Left renal cortex interstitium (tissue), 4 donors: ENCODE data around the gene ARHGAP24. TPM values are rescaled to one million over a fixed set of nuclear protein-coding genes. Genes with fewer than 3 reads are reported as not detected.

Experiments
- DNase-seq, 4 donors: peaks; one replicate each; pipeline ENCODE4 v3.0.0-alpha.2; 2013; ENCODE audit warnings: low read depth in 4 of 4, low spot score in 2 of 4, missing footprints in 1 of 4
- polyA plus RNA-seq, 4 donors: library from polyadenylated mRNA; unstranded; fragments of 120-200 nt; gene quantifications; one replicate each; pipeline ENCODE4 v1.2.1, GENCODE V29; 2013; ENCODE audit not compliant: insufficient read length in 4 of 4

ARHGAP24 gene
- polyA plus RNA-seq, 4 donors, result 101 to 133 (median 109) TPM

DNA sequence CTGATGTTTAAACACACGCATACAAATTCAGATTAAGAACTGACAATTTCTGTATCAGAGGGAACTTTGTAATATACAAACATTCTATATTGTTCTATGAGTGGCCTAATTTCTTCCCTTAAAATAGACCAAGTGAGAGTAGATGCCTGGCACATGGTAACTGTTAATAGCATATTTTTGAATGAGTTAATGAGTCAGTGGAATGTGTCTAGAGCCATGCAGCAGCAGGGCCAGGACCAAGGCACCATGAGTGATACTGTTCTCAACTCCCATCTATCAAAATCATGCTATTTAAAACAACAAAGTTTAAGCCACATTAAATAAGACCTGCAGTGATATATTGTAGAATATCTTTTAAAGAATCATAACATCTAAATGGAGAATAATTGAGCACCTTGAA lies 98.3 kb downstream of the ARHGAP24 start:
- no peak for DNase-seq

DNA sequence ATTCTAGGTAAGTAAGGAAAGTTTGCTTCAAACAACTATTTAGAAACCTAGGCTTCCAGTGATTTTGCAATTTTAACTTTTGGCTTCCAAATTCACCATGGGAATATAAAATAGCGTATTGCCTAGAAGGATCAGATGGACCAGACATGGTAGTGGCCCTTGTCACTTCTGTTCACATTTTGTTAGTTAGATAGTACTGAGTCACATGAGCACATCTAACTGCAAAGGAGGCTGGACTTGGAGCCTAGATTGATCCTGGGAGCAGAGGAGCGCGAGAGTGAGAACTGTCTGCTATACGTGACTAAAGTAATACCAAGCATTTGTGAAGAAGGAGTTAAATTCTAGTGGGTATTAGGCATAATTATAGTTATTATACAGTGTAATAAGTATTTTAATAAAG lies 102.4 kb downstream of the ARHGAP24 start:
- DNase-seq, result no peak

DNA sequence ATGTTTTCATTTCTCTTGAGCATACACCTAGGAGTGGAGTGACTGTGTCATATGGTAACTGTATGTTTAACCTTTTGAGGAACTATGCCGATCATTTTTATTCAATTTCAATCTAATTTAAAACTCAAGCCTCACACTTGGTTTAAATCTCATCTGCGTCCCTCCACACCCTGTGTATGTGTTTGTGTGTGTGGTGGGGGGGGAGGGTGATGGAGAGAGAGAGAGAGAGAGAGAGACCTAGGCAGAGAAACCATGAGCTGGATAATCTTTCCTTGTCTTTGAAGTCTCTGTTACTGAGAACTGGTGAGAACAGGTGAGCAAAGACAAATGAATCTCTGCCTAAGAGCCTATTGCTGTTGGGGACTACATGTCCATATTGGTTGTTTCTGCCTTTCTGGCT lies 105.0 kb downstream of the ARHGAP24 start:
- no peak for DNase-seq

DNA sequence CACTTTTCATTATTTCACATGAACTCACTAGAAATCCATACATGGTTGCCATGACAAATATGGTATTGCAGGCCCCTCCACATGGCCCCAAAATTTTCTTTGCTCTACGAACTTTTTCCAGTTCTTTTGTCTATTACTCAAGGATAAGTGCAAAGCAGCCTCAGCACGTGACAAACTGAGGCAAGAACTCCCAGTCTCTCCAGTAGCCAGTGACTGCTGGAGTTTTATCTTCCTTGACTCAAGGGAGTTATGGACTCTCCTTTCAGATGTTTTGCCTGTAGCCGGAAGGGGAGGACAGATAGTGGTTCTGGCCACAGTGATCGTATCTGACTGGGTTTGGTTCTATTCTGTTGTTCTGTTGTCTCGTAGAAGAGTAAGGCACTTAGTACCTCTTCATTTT lies 105.5 kb downstream of the ARHGAP24 start:
- no peak for DNase-seq

DNA sequence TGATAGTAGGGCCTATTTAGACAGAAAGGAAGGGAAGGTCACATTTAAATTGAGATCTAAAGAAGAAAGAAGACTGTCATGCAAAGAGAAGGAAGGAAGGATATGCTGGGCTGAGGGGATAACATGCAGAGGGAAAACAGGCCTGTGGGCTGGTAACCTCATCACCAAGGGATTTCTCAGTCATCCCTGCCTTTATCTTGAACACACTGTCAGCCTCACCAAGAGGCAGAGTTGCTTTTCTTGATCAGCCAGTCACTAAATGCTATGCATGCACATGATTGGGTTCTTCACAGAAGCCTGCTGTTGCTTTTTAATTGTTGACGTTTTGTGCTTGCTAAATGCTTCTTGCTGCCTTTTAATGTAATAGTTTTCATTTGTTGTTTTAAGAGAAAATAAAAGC lies 113.0 kb downstream of the ARHGAP24 start:
- no peak for DNase-seq

DNA sequence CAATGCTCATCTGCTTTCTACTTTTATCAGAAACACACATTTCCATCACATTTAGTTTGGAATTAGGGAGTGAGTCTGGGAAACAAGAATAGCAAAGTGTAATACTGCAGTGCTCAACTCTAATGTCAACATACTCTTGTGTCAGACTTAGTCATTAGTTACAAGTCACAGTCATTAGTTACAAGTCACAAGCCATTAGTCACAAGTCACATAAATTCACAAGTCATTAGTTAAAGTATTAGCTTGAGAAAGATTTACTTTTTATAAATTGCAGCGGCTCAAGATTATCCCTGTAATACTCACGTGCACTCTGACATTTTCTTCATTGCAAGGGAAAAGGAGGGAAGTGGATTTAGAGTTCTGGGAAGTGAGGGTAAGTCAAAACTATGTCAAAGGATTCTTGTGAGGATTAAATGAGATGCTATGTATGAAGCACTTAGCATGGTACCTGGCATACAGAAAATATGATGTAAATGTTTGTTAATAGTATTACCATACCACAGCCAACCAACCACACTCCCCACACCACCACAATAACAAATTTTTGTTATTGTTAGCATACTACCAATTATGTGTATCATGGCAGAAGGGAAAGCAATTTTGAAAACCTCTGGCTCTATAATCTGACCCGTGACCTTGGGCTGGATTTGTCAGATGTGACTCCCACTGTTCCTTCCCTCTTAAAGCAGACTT lies 116.6 kb downstream of the ARHGAP24 start:
- no peak for DNase-seq

DNA sequence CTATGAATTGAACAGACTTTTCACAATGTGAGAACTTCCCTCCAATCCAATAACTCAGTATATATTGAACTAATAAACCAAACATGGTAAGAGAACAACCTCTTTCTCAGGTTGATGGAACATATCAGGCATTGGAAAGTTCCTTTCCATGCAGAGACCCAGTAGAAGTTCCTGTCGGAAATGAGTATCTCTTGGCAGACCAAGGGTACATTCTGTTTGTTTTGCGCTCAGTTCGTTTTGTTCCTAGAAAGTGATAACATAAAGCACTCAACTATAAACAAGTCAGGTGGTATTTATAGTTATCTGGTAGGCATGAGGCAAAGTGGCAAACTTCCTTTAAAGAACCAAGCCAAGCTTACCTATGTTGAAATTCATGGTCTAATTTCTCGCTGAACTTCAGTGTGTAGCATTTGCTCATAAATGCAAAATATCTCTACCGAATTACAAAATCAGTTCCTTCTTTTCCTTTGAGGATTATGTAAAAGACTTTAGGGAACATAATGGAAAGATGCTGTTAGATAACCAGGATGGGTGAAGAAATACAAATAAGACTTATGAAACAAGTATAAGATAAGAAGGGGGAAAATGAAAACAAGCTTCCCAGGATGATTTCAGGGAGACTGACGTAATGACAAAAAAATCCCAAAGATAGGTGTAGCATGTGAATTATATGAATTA lies 120.3 kb downstream of the ARHGAP24 start:
- no peak for DNase-seq

DNA sequence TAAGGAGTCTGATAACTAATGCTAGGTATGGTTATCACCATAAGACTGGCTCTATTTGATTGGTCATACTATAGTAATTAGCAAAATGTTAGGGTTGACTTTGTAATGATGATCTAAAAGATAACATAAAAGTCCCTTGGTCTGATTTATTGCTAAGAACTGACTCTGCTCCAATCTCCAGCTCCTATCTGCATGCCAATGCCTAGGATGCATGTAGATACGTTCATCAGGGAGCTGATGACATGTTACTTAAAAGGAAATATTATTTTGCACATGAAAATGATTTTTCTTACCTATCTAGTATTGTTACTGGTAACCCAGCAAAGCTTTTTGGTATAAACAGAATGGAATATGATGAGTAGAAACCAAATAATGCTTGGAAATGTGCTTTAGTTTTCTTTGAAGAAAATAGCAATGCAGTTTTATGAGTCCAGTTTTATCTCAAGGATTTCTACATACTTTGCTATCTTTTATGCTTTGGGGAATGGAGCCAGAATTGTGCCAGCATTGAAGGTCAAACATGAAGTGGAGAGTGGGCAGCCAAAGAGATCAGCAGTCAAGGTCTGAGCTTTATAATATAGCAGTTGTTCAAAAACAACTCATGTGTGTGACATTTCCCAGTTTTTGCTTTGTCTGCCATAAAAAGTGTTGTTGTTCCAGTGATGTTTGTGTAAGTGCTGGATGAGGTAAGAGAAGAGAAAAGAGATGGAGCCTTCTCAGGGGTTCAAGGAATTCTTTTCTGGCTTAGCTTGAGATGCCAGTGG lies 121.0 kb downstream of the ARHGAP24 start:
- DNase-seq, result no peak

DNA sequence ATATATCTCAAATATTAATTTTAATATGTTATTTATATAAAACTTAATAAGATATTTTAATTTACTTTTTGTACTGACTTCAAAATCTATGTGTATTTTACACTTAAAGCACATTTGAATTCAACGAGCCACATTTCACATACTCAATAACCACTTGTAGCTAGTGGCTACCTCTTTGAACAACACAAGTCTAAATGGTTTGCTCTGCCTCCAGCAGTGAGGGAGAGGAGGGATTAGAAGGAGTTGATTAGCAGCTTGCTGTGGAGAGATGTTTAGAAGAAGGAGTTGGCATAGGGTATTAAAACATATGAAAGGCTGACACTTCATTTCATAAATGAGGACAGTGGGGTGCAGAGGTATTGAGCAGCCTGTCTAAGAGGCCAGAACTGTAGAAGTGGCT lies 124.0 kb downstream of the ARHGAP24 start:
- no peak for DNase-seq

DNA sequence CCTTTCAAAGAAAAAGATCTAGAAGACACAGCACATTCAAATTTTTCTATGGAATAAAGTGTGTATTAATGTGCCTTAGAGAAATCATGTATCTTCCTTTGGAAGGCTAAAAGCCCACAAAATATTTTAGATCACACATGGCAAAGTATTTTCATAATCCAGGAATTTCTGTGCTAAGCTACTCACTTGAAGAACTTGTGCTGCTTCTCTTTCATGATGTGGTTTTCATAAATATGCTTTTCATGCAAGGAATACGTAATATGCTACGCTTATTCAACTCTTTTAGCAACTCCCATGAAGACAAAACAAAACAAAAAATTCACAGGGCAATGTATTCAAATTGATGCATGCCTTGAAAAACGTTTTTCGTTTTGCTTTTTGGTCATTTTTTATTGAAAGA lies 125.6 kb downstream of the ARHGAP24 start:
- no peak for DNase-seq

DNA sequence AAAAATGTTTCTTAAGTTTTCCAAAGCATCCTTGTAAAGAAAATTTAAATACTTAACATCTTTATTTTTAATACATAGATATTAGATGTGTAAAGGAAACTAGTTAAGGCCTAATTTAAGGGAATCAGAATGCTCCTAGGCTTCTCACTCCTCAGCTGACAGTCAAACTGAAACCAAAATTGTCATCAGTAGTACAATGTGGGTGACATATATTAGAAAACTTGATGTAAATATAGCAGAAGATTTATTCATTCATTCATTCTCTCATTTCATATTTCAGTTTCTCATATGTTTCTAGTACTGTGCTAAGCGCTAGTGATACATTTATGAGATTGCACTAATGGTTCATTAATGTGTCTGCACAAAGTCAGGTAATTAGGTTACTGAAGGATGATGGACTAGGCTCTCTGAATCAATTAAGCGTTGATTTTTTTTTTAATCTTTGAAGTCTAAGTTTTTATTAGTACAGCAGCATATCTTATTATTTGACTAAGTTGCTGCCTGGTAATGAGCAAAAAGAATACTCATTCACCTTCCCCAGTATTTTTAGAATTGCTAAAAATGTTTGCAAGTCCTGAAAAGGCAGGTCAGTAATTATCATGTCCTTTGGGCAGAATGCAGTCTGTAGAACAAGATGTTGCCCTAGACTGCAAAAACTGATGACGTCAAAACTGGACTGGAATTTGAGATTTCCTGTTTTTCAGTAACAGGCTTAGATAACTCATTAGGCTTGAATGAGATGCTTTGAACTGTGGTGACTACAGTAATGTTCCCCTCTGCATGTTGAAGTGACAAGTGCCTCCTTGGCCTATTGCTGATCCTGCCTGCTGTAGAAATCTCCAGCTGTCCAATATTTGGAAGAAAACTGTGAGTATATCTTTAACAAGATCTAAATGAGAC lies 128.7 kb downstream of the ARHGAP24 start:
- DNase-seq, result no peak

DNA sequence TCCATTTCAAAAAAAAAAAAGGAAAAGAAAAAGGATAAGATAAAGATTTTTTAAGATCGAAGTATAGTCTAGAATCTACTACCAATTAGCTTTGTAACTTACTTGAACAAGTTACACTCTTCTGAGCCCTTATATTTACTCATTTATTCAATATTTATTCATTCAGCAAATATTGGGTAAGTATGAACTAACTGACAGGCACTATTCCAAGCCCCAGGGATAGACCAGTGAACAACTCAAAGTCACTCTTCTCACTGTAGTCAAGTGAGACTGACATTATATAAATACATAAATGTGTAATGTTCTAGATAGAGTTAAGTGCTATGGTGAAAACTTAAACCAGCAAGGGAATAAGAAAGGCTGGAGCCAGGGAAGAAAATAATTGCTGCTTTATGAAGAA lies 131.6 kb downstream of the ARHGAP24 start:
- DNase-seq, result no peak

DNA sequence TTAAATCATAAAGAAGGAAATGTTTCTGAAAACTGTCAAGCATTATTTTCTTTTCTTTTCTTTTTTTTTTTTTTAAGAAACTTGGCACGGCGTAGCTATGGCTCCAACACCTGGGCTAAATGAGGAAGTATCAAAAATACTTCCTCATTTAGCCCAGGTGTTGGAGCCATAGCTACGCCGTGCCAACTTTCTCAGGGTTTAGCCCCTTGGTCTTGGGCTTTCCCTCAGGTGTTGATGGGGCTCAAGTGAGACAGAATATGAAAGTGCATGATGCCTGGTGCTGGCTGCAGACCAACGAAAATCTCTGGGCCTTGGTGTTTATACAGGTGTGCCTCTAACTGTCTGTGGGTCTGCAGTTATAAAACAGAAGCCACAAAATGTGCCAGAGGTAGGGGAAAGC lies 132.7 kb downstream of the ARHGAP24 start:
- no peak for DNase-seq

DNA sequence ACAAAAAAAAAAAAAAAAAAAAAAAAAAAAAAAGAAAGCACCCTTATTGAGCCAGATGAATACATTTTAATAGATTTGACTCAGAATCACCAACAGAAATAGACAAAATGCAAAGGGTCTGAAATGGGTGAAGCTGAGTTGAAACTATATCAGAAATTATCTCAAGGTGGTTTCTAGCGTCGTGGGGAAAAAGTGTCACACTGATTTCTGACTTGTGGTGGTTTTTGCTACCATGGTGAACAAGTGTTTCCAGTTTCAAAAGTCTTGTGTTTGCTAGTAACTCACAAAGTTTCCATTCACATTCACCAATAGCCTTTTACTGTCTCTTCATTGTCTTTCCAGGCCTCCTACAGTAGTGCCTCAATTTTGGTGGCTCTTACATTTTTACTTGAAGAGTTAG lies 135.5 kb downstream of the ARHGAP24 start:
- no peak for DNase-seq

DNA sequence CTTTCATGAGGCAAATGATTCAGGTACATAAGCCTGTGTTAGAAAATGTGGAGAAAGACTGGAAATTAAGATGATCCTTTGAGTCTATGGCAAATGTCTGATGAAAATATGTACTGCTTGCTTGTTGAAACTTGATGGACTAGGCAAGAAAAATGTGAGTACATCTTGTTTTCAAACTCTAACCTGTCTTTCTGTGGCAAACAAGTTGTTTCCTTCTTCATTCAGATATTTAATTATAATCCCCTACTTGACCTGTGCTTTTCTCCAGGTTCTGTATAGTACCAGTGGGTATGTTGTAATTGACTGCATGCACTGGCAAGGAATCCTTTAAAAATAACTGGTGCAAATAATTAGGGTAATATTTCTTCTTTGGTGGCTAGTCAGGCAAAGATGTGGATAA lies 136.7 kb downstream of the ARHGAP24 start:
- DNase-seq, result no peak

DNA sequence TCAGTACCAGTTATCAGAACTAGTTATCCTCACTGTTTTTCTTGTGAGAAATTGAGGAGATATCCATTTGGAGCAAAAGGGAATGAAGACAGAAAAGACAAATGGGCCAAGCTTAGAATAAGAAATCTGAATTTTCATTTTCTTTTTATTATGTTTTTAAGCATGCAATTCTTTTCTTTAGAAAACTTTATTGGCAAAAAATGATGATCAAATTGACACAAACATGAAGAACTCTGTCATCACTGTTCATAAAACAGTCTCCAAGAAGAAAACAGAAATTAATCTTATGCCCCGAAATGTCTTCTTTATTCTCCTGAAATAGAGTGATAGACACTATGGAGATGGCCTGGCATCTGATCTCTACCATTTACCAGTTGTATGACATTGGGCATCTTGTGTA lies 139.0 kb downstream of the ARHGAP24 start:
- DNase-seq, result no peak

DNA sequence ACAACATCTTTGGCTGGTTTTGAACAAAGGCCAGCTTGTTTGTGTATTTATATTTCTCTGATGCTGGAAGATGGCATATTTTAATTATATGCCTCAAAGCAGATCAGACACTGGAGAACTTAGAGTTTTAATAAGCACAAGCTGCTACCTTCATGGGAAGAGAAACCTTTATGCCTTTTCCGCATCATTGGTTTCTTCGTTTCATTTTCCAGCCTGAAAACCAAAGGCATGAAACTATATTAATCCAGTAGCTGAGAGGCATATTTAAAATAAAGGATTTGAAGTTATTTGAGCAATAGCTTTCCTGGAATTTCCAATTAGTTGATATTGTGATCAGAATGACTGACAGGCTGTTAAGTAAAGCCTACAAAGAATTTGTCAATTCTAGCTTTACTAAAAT lies 141.0 kb downstream of the ARHGAP24 start:
- DNase-seq, result no peak

DNA sequence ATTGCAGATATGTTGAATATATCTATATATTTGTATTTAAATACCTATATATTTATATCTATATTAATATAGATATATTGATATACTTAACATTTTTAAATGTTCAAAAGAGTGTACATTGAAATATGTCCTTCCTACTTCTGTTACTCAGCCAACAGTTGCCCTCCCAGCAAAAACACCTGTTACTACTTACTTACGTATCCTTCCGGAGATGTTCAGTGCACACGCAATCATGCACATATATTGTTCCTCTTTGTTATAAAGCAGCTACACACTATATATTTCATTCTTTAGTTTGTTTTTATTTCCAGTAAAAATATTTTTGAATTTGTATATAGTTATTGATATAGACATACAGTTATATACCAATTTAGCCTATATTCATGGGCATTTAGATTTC lies 142.3 kb downstream of the ARHGAP24 start:
- DNase-seq, result no peak

DNA sequence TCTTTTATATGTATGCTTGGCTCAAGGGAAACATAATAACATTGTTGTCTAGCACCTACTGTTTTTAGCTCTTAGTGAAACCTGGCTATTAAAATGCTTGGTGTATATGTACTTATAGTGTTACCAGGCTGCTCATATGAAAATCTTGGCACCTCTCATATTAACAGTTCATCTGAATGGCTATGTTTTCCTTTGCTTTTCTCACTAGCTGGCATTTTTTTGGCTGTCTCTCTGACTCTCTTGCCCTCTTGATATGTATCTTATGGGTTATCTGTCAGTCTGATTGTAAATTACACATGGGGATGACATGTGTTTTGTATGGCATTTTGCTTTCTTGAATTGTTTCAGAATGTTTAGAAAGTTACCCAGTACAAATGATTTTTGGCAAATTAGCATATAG lies 158.0 kb downstream of the ARHGAP24 start:
- no peak for DNase-seq

DNA sequence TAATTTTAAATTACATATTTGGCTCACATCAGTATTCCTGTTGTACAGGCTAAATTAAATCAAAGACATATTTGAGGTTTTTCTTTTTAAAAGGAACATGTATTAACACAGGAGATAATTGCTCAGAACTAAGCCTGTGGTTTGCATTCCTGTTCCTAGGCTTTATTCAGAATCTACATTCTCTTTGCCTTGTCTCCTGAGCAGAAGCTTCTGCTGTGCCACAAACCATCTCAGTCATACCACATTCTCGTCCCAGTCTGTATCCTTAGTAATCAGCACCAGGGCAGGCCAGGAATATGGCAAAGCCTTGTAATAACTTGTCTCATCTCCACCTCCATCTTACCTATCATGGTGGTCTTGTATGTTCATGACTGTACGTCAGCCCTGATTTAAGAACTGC lies 162.8 kb downstream of the ARHGAP24 start:
- DNase-seq, result no peak

DNA sequence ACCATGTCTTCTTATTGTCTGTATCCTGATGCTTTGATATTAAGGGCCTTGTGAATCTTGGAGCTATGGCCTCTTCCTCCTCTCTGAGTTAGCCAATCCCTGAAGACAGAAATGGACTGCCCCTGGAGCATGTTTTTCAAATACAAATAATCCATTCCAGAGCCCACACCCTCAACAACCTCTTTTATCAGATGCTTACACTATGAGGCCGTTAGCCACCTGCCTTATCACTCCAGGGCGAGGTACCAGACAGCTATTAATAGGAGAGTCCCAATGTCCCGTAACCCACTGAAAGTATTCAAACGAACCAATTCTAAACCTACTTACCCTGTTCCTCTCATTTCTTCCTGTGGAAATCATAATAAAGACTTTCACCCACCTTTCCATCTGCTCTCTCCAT lies 165.0 kb downstream of the ARHGAP24 start:
- DNase-seq, result no peak
